Activated CD8-positive, alpha-beta memory T cell treated with anti-CD3 and anti-CD28 coated beads, Interleukin-2, amount 50 U/mL, for 48 hours (primary cell): Measurements from ENCODE around the gene KCTD8.

Experiments used
- DNase-seq: peaks from one replicate; pipeline ENCODE4 v3.0.0-alpha.2; 2020

The KCTD8 gene

GRCh38 chr4:44160776-44161367 is 287.7 kb downstream of the KCTD8 start:
- DNase-seq, result no peak

DNA sequence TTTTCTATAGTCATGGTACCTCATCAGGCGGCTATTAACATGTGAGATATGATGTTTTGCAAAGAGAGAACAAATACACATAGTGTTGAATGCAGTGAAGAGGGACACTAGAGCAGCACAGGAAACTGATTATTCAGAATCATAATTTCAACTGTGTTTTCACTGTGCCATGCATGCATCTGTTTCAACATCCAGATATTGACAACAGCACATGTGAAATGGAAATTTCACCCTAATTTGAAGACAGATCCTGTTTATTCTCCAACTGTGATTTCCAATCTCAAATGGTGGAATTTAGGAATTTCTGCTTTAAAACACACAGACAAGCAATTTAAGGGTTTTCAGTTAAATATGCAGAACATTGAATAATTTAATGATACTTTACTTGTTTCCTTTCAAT is 288.6 kb downstream of the KCTD8 start:
- DNase-seq, result no peak

DNA sequence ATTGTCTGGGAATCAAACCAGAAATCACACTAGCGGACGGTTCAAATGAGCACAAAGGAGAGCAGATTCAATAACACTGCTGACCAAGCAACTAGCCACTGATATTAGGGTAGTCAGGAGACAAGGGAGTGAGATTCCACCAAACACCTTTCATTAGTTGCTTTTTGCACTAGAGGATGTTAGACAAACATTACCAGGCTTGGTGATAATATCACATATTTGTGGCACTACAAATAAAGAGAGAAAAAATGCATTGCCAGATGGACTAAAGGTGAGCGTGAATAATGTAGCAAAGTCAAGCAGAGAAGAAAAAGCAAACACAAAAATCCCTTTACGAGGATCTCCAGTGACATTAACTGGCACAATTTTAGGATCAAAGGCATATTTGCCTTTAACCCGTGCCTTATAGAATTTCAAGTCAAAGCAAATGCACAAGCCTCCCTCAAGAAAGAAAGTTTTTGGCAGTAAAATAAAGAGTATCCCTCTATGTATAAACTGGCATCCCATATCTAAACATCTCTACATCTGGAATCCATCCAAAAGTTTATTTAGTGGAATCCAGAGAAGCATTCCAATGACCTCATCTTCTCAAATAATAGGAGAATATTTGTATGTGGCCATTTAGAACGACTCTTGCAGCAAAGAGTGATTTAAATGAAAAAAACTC is 290.9 kb downstream of the KCTD8 start:
- DNase-seq, result no peak

DNA sequence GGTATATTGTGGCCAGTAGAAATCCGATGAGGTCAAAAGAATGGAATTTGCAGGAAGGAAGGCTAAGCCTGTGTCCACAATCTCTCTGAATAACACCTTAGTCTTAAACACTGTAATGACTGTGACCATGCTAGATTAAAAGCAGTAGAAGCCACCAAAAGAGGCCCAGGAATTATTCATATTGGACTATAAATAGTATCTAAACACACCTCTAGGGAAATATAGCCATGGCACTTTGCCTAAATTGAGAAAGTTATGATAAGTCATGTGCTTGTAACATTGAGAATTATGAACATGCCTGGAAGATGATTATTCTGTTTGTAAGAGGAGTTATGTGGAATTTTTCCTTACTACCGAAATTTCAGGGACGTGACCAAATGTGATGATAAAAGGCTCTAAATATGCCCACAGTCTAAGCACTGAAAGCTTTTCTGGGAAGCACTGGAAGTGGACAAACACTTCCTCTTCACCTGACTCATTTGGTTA is 298.5 kb downstream of the KCTD8 start:
- DNase-seq, result no peak

DNA sequence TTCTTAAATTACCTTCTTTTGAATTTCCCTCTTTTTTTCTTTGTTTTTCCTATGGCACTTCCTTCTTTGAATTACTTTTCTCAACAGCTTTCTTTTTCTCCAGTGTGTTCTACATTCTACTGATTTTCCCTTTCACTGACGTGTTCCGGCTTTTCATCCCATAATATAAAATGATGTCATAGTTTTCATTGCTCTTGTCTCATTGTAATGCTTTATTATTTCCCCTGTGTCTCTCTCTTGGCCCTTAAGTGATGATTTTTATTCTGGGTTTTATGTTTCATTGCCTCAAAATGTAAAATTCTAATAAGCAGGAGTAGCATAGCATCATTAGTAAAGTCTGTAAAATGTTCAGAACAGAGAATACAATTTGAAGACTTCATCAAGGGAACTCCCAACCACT is 299.3 kb downstream of the KCTD8 start:
- DNase-seq, result no peak

GRCh38 chr4:44147571-44148075 is 301.0 kb downstream of the KCTD8 start:
- DNase-seq, result no peak

DNA sequence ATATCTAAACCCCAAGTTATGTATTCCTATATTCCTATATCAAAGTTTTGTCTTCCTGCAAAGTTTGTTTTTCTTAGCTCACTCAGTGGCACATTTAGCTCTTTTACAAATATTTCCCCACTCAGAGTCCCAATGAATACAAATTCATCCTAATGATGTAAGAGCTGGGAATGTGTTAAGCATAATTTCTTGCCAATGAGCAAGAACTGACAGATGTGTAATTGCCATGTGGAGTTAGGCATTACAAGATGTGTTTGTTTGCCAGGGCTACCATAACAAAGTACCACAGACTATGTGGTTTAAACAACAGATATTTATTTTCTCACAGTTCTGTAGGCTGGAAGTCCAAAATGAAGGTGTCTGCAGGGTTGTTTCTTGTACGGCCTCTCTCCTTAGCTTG is 302.1 kb downstream of the KCTD8 start:
- no peak for DNase-seq

DNA sequence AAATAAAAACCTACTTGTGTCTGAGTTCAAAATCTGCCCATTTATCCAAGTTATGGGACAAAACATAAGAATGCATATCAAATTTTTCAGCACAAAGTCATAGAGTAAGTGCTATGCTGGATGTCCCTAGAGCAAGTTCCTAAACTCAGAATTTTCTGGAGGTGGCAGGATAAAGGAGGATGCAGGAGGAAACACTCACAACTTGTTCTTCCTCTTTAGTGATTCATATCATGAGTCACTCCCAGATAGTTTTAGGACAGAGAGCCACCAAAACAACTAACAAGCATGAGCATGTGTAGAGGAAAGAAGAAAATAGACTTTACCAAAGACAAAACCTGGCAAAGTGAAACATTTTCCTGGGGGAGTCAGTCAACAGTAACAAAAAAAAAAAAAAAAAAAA is 302.7 kb downstream of the KCTD8 start:
- no peak for DNase-seq

- DNase-seq, result no peak
Measured at GRCh38 chr4:44132526-44132925, 316.1 kb downstream of the KCTD8 start.
